ENCODE measurements around the gene PNPLA5.
"Not testable (repeated sequence)": the region's sequence is repeated elsewhere in the genome, so short reads cannot be mapped to it uniquely, and the experiment has no call there.

The PNPLA5 gene

GRCh38 chr22:43881091-43882061 lies 10.4 kb downstream of the PNPLA5 start:
- DNase-seq (ENCODE audit: low read depth, low spot score), result no peak

DNA sequence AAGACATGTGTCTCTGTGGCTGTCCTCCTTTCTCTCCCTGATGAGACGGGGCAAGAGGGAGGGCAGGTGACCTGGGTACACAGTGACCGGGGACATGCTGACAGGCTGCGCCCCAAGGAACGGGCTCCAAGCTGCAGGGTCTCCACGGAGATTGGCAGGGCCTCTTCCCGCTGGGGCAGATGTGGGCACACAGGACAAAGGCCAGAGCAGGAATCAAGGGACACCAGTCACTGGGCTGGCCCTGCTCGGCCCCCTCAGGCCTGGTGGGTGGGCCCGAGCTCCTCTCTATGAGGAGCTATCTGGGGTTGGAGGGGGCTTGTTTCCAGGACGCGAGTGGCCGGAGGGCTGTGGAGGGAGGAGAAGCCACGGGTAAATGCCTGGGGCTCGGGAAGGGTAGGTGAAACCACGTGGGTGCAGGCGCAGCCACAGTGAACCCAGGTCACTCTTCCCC lies 11.2 kb downstream of the PNPLA5 start:
- no peak for DNase-seq (ENCODE audit: low read depth, low spot score)

GRCh38 chr22:43879901-43880540 lies 11.8 kb downstream of the PNPLA5 start:
- no peak for DNase-seq (ENCODE audit: low read depth, low spot score)

DNA sequence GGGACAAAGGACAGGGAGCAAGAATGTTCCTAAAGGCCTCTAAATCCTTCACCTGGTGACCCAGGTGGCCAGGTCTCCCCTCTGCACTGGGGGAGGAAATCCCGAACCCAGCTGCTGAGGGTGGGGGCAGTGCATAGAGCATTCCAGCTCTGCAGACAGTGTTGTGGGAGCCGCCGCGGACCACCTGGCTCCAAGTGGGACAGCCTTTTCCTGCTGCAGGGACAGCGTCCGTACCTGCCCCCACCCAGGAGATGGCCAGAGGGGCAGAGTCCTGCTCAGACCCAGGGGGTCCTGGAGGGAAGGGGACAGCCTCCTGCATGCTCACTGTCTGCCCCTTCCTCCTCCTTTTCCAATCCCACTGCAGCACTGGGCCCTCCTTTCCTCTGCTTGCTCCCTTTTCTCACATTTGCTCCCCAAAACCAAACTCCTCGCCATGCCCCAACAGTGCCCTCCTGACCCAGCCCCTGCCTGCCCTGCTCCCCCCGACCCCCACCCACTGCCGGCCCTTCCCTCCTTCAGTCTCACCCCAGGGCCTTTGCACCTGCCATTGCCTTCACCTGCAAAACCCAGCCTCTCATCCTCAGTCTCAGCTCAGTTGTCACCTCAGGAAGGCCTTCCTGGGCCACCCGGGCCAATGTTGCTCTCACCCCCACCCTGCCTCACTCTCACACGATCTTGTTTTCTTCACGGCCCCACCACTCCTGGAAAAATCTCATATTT lies 12.8 kb downstream of the PNPLA5 start:
- no peak for DNase-seq (ENCODE audit: low read depth, low spot score)

DNA sequence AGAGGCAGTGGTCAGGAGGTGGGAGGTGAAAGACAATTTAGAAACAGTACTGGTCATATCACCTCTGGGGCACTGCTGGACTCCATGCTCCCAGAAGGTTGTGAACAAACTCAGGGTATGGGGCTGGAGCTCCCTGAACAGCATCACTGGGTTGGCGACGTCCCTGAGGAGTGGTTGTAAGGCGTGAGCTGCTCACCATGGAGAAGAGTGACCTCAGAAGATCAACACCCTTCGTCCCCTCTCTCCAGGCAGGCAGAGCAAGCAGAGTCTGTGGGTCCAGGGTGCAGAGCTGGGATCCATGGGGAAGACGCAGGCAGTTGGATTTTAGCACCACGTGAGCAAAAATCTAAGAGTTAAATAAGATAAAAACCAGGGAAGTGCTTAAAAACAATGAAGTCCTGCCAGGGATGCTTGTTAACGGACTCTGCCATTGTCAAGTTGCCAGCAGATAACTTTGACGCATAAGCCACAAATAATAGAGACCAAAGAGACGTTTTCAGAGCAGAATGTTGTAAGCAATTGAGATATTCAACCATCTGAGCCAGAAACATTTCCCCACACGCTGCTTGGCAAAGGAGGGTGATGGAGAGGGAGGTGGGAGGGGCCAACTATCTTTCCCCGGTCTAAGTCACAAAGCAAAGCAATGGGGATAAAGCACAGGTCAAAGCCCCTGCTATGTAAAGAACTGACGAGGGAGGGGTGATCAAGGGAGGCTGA lies 13.6 kb downstream of the PNPLA5 start:
- no peak for DNase-seq (ENCODE audit: low read depth, low spot score)

GRCh38 chr22:43876866-43877509 lies 14.8 kb downstream of the PNPLA5 start:
- DNase-seq (ENCODE audit: low read depth, low spot score), result no peak

- DNase-seq (ENCODE audit: low read depth, low spot score), result no peak
Measured at GRCh38 chr22:43869799-43870198, 22.0 kb downstream of the PNPLA5 start.

DNA sequence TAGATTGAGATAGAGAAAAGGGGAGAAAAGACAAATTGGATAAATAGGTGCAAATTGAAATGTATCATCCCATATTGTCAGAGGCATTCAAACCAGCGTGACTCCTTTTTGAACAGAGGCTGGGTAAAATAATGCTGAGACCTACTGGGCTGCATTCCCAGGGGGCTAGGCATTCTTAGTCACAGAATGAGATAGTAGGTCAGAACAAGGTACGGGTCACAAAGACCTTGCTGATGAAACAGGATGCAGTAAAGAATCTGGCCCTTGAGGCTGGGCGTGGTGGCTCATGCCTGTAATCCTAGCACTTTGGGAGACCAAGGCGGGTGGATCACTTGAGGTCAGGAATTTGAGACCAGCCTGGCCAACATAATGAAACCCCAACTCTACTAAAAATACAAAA lies 22.8 kb downstream of the PNPLA5 start:
- DNase-seq (ENCODE audit: low read depth, low spot score), result not testable (repeated sequence)

DNA sequence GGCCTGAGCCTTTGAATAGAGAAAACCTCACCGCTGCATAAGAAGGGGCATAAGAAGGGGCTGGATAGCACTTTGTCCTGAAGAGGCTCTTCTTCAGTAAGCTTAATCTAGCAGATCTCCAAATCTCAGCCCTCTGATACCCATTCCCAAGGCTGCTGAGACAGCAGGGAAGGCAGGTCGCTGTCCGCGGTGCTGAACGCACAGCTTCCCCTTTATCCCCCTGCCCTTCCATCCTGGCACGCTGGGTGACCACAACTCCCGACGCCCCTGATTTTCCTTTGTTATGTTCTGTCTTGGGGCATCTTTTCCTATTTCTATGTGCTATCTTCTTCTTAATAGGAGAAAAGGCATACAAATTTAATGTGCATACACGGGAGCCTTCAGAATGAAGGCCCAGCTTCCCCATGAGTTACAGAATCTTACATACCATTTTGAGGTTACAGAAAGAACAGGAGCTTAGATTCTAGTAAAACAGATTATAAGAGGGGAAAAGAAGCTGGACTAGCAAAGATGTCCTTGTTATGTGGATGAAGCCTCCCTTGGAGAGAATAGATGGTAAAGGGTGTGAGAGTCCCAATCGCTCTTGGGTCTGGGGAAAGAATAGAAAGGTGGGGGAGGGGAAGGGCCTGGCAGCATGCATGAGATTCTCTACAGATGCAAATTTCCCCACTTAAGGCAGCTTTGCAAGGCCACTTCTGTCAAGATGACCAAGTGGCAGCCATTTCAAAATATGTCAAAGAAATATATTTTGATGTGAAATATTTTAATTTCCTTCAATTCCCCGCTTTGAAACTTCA lies 23.8 kb downstream of the PNPLA5 start:
- DNase-seq (ENCODE audit: low read depth, low spot score), result peak; percentile 37

GRCh38 chr22:43862882-43863202 lies 29.0 kb downstream of the PNPLA5 start:
- DNase-seq (ENCODE audit: low read depth, low spot score), result no peak

GRCh38 chr22:43862074-43862881 lies 29.5 kb downstream of the PNPLA5 start, which contains the start of gene SULT4A1:
Gene SULT4A1, minus strand, starts transcription at chr22:43862513. Its CDS starts 131 bp downstream, at chr22:43862382.
- DNase-seq (ENCODE audit: low read depth, low spot score), result no peak

- no peak for DNase-seq (ENCODE audit: low read depth, low spot score)
Measured at GRCh38 chr22:43861529-43861928, 30.3 kb downstream of the PNPLA5 start.

- no peak for DNase-seq (ENCODE audit: low read depth, low spot score)
Measured at GRCh38 chr22:43860831-43861230, 31.0 kb downstream of the PNPLA5 start.

DNA sequence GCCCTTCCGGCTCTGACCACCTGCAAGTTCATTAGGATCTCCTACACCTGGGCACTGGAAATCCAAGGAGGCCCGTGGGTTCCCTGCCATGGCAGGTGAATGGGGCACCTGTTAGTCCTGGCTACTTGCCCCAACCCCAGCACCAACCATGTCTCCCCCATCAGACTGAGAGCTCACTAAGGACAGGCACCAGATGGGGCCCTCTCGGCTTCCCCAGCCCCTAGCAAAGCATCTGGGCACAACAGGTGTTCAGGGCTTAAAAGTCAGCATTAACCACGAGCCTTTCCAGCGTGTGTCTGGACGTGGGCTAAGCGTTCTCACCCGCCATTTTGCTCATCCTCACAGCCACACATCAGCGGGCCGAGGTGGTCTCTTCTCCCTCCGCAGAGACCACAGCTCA lies 31.7 kb downstream of the PNPLA5 start:
- no peak for DNase-seq (ENCODE audit: low read depth, low spot score)

DNA sequence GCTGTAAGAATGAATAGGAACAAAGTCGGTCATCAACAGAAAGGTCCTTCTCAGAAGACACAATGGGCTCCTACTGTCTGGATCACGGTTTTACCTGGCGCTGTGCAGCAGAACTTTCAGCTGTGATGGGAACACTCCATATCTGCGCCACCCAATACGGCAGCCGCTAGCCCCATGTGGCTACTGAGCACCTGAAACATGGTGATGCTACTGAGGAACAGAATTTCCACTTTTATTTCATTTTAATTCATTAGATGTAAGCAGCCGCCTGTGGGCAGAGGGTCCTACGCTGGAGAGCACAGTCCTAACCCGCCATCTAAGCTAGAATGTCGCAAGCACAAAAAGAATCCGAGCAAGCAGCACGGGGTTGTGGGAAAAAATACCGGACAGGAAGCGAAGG lies 32.2 kb downstream of the PNPLA5 start:
- DNase-seq (ENCODE audit: low read depth, low spot score), result no peak

- DNase-seq (ENCODE audit: low read depth, low spot score), result no peak
Measured at GRCh38 chr22:43859176-43859575, 32.6 kb downstream of the PNPLA5 start.

DNA sequence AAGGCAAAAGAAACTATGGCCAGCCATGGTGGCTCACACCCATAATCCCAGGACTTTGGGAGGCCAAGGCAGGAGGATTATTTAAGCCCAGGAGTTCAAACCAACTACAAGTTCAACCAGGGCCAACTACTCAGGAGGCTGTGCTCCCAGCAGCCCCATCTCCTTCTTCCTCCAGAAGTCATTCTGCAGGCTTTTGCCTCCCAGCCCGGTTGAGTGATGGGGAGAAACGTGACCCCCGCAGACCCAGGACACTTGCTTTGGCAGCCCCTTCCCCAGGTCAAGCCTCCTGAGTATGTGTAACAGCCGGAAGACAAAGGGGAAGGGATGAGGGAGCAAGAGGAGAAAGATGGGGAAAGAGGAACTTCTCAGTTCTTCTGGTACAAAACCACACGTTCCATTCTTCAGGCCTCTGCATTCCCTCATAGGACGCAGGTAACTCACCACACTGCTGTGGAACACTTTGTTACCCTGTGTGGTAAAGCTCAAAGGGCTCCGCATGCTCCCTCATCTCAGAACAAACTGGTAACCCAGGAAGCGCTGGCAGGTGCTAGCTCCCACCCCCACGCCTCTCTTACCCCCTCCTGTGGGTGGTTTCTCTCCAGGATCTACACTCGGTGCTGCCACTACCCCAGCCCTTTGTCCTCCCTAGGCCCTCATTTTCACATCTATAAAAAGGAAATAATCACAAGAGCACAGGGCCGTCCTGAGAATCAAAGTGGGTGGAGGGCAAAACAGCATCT lies 33.5 kb downstream of the PNPLA5 start:
- DNase-seq (ENCODE audit: low read depth, low spot score), result no peak

GRCh38 chr22:43857367-43857766 lies 34.4 kb downstream of the PNPLA5 start:
- no peak for DNase-seq (ENCODE audit: low read depth, low spot score)

- DNase-seq (ENCODE audit: low read depth, low spot score), result no peak
Measured at GRCh38 chr22:43855431-43855830, 36.4 kb downstream of the PNPLA5 start.

Measured in smooth muscle cell of the brain vasculature (primary cell).